HepG2 (cell line): ENCODE data around the gene FBLIM1. TPM values are rescaled to one million over a fixed set of nuclear protein-coding genes. Genes with fewer than 3 reads are reported as not detected.

Experiments
- ATAC-seq: fragments of 200-7000 bp; cut with Tn5 transposase; 3 replicates; pipeline ENCODE4 v1.9.1; 2020; ENCODE audit warnings: mild to moderate bottlenecking, moderate library complexity
- BruUV-seq: library from RNA; stranded (reverse); fragments of 400-500 nt; replicated peaks from 2 replicates; lab custom pipeline; 2021; lab: Mats Ljungman, UMichigan
- CTCF ChIA-PET: fragments of 300-600 bp; formaldehyde crosslinking; extraction: SDS; loops from one replicate; lab custom pipeline; 2021; ENCODE audit warnings: low total read pairs, inconsistent platforms, low intra/inter-chr PET ratio; lab: Yijun Ruan, JAX
- POLR2A ChIA-PET: fragments of 350-600 bp; sonication (Branson Sonifier 250); formaldehyde crosslinking; loops from one replicate; lab custom pipeline; 2020; ENCODE audit warnings: antibody characterized with exemption, inconsistent platforms; lab: Yijun Ruan, JAX
- DNase-seq: peaks from one replicate; pipeline ENCODE4 v3.0.0-alpha.2; 2015; ENCODE audit warnings: low spot score
- FAIRE-seq: peaks from 3 replicates; lab custom pipeline; 2011; peaks lifted over from hg19 to GRCh38; lab: Jason Lieb, UNC
- H2AFZ ChIP-seq: one replicate; pipeline ENCODE4 v1.6.1; 2011; ENCODE audit warnings: low read length, inconsistent platforms
- H3K27ac ChIP-seq: fragments of 300-600 bp; 3 replicates; pipeline ENCODE4 v1.8.0; 2011; ENCODE audit warnings: mixed run types, mild to moderate bottlenecking, mixed read lengths, low read length, inconsistent platforms; ENCODE audit not compliant: insufficient read depth; ENCODE audit errors: extremely low read length
- H3K27me3 ChIP-seq, 2 experiments: fragments of 200-600 bp in 1 of 2; 2 replicates in 1 of 2; 3 replicates in 1 of 2; pipeline versions ENCODE4 v1.6.0 to v1.8.0; 2011; ENCODE audit warnings: low read length in 2 of 2, mild to moderate bottlenecking in 2 of 2, moderate library complexity in 2 of 2, inconsistent platforms in 1 of 2; ENCODE audit not compliant: insufficient read depth in 2 of 2, control insufficient read depth in 1 of 2
- H3K36me3 ChIP-seq, 2 experiments: fragments of 200-600 bp in 1 of 2; replicated peaks in 1 of 2; 2 replicates in 1 of 2; 3 replicates in 1 of 2; pipeline versions ENCODE4 v1.5.1 to v1.8.0; 2011; ENCODE audit warnings: low read length in 2 of 2, inconsistent platforms in 1 of 2; ENCODE audit not compliant: insufficient read depth in 2 of 2, control insufficient read depth in 1 of 2
- H3K4me1 ChIP-seq: 2 replicates; pipeline ENCODE4 v1.5.1; 2012; ENCODE audit warnings: low read length, inconsistent platforms; ENCODE audit not compliant: insufficient read depth
- H3K4me2 ChIP-seq: 2 replicates; pipeline ENCODE4 v1.6.0; 2011; ENCODE audit warnings: low read depth, low read length, inconsistent platforms
- H3K4me3 ChIP-seq, 3 experiments: fragments of 200-600 bp in 1 of 3; sonication (generic), shearing (Covaris generic) in 1 of 3; replicated peaks in 1 of 3; 2 replicates each; pipeline ENCODE4 v1.5.1; 2011 to 2016; ENCODE audit warnings: low read length in 3 of 3, inconsistent platforms in 2 of 3, low read depth in 2 of 3, mild to moderate bottlenecking in 2 of 3, control low read depth in 1 of 3, mixed read lengths in 1 of 3; ENCODE audit not compliant: insufficient read depth in 1 of 3
- H3K79me2 ChIP-seq: one replicate; pipeline ENCODE4 v1.6.1; 2011; ENCODE audit warnings: low read length, inconsistent platforms; ENCODE audit not compliant: insufficient read depth
- H3K9ac ChIP-seq: 2 replicates; pipeline ENCODE4 v1.6.0; 2011; ENCODE audit warnings: mild to moderate bottlenecking, low read depth, low read length, inconsistent platforms; ENCODE audit not compliant: insufficient read depth
- H3K9me3 ChIP-seq: 2 replicates; pipeline ENCODE4 v1.5.1; 2012; ENCODE audit warnings: mild to moderate bottlenecking, low read length
- H4K20me1 ChIP-seq: 2 replicates; pipeline ENCODE4 v1.6.0; 2011; ENCODE audit warnings: inconsistent platforms, mild to moderate bottlenecking, low read length, moderate library complexity; ENCODE audit not compliant: insufficient read depth
- ARHGAP35 ChIP-seq: sonication (generic); formaldehyde crosslinking; IDR thresholded peaks from 2 replicates; pipeline ENCODE4 v1.9.0; 2022; ENCODE audit warnings: mild to moderate bottlenecking, inconsistent platforms, moderate library complexity, missing genetic modification reagents, borderline replicate concordance
- ATAD3A ChIP-seq: sonication (generic); formaldehyde crosslinking; IDR thresholded peaks from 2 replicates; pipeline ENCODE4 v1.4.0; 2020; ENCODE audit warnings: missing genetic modification reagents
- DMTF1 ChIP-seq: sonication (generic); formaldehyde crosslinking; IDR thresholded peaks from 2 replicates; pipeline ENCODE4 v1.4.0; 2020; ENCODE audit warnings: mild to moderate bottlenecking, missing genetic modification reagents
- GATAD2A ChIP-seq: IDR thresholded peaks from 2 replicates; pipeline ENCODE4 v1.6.1; 2016
- KDM6A ChIP-seq: IDR thresholded peaks from 2 replicates; pipeline ENCODE4 v1.6.1; 2016; ENCODE audit warnings: low read depth
- NFYC ChIP-seq: IDR thresholded peaks from 2 replicates; pipeline ENCODE4 v1.6.1; 2016; ENCODE audit warnings: missing genetic modification reagents, missing compliant biosample characterization
- SNAPC5 ChIP-seq: sonication (generic); formaldehyde crosslinking; IDR thresholded peaks from 2 replicates; pipeline ENCODE4 v1.8.1; 2023; ENCODE audit warnings: mild to moderate bottlenecking, missing genetic modification reagents, borderline replicate concordance
- THAP9 ChIP-seq: sonication (generic); formaldehyde crosslinking; IDR thresholded peaks from 2 replicates; pipeline ENCODE4; 2020; ENCODE audit warnings: missing genetic modification reagents, mild to moderate bottlenecking, borderline replicate concordance
- TRIM22 ChIP-seq: fragments of 450-650 bp; IDR thresholded peaks from 2 replicates; pipeline ENCODE4 v1.6.1; 2017
- ZNF580 ChIP-seq: IDR thresholded peaks from 2 replicates; pipeline ENCODE4 v1.6.1; 2016; ENCODE audit warnings: low read depth, borderline replicate concordance
- WGBS: methylation state at CpG from one replicate; pipeline ENCODE4 v1.1.6; 2017; ENCODE audit warnings: low lambda C conversion rate; 5-methylcytosine and 5-hydroxymethylcytosine counted together
- in situ Hi-C: cut with HindIII; loops from 2 replicates; pipeline ENCODE4 v1.10.0; 2017; ENCODE audit warnings: low pct_unique_long_range_greater_than_20kb; ENCODE audit not compliant: extremely low pct_ligation_motif_present
- intact Hi-C: fragments of 100-400 bp; cut with micrococcal nuclease; formaldehyde crosslinking; loops from one replicate; pipeline ENCODE4 v1.10.0; 2022; ENCODE audit not compliant: unreplicated experiment
- polyA plus RNA-seq, 8 experiments: library from polyadenylated mRNA; depleted of rRNA in 3 of 8; stranded (reverse) in 7 of 8; unstranded in 1 of 8; fragments of >200 nt; fragmentation: Illumina TruSeq in 4 of 8; extraction: Trizol in 4 of 8; gene quantifications; 2 replicates each; pipeline versions ENCODE4 v1.2.1 to v1.2.3, GENCODE V29; 2011 to 2016; ENCODE audit warnings: low read depth in 4 of 8, missing spikeins in 1 of 8, mixed read lengths in 1 of 8; ENCODE audit not compliant: insufficient read depth in 1 of 8
- total RNA-seq, 5 experiments: library from RNA; depleted of rRNA; stranded (reverse); fragments of >200 nt; fragmentation: Illumina TruSeq; extraction: Trizol; gene quantifications; 2 replicates each; pipeline ENCODE4 v1.2.3, GENCODE V29; 2016; ENCODE audit warnings: low read depth in 1 of 5

The FBLIM1 gene
- total and polyA plus RNA-seq, 2 of the 13 experiments (the other 11 are each of a cell fraction or from before 2014, with no cell fraction given): 10.6 to 23.0 TPM

- no TSS peak for BruUV-seq
- FAIRE-seq: no peak
- POLR2A ChIA-PET: interaction anchor here (0.8 to 1.0 kb wide), 2 partner anchors 10 to 11 kb away, joined by 3 to 4 read pairs; partner anchors contain the start of gene SLC25A34
- TF ChIP-seq DMTF1: no peak
- peak; percentile 65; the same call in 1 of the 2 replicates for TF ChIP-seq GATAD2A (CRISPR knock-in tag)
- no peak for TF ChIP-seq NFYC (CRISPR knock-in tag)
- no peak for TF ChIP-seq TRIM22
- no peak for TF ChIP-seq SNAPC5 (CRISPR knock-in tag)
- no peak for TF ChIP-seq ARHGAP35
- TF ChIP-seq THAP9 (CRISPR knock-in tag): no peak
- no peak for TF ChIP-seq ZNF580 (CRISPR knock-in tag)
- TF ChIP-seq ATAD3A: no peak
- no peak for TF ChIP-seq KDM6A (CRISPR knock-in tag)
Observed at GRCh38 chr1:15747378-15747777, 11.2 kb upstream of the FBLIM1 start.

More at GRCh38 chr1:15747378-15747777, 11.2 kb upstream of the FBLIM1 start:
- no peaks in the 10 kb centered on the region for H4K20me1 ChIP-seq
- H3K27ac ChIP-seq: no peak overlapping the region
- H3K27me3 ChIP-seq: peaks cover 1 to 22% of the 10 kb centered on the region in 2 experiments
- CTCF ChIA-PET: no interaction called here
- peak overlapping the region in 2 of 3 experiments; percentile 7 to 54; a peak in 3 of 6 replicates for H3K4me3 ChIP-seq
- H3K4me1 ChIP-seq: peaks cover 87% of the 10 kb centered on the region
- 0% methylated on average over 3 of the region's 8 CpGs for WGBS
- H3K79me2 ChIP-seq: no peaks in the 10 kb centered on the region
- no peak overlapping the region for H3K9ac ChIP-seq
- H2AFZ ChIP-seq: no peak overlapping the region
- no peaks in the 10 kb centered on the region for H3K9me3 ChIP-seq
- in situ Hi-C loops (no loop called here), intact Hi-C loops (loop anchor here (10.0 kb wide), 1 partner anchor 63 kb away; the partner anchor contains the start of gene PLEKHM2)
- ATAC-seq (peak; percentile 9; the same call in 2 of the 3 replicates), DNase-seq (no peak)
- H3K4me2 ChIP-seq: peak overlapping the region; percentile 74
- H3K36me3 ChIP-seq: no peaks in the 10 kb centered on the region
